ENCODE measurements around the gene IMPDH2.

The IMPDH2 gene

DNA sequence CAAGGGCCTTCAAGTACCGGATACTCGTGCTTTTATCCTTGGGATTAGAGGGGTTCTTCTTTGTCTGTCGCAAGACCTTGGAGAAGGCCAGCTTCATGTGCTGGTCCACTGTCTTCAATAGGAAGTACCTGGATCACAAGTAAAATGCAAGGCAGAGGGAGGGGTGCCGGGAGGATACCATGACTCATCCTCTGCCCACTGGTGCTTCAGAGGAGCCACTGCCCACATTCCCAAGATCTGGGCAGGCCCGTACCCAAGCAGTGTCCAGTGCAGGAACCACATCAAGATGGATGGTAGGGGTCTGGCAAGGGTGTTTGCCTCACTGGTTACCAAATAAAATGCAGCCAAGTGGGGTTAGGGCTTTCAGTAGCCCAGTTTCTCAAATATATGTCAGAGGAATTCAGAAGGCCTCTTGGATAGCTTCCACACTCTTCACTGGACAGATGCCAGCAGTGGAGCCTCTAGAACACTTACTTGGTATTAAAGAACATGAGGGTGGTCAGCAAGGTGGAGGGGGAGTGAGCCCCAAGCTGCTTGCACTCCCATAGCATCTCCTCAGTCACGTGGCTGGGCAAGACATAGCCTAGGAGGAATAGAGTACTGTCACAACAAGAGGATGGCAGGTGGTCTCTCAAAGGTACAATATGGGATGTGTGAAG is 3.6 kb upstream of the IMPDH2 start:
- no peak overlapping the region for H3K9ac ChIP-seq (ENCODE audit: low read length)
- no peaks in the 10 kb centered on the region for H3K9me3 ChIP-seq (replicated peaks; ENCODE audit: insufficient read depth, low read length)
- H3K36me3 ChIP-seq (replicated peaks; ENCODE audit: insufficient read depth, low read length), result peaks cover 9% of the 10 kb centered on the region; the same call in 1 of the 2 replicates
- H3K27me3 ChIP-seq (replicated peaks; ENCODE audit: insufficient read depth, low read length), result no peaks in the 10 kb centered on the region
- H3F3A ChIP-seq (ENCODE audit: insufficient read depth, low read length), result peaks cover 17% of the 10 kb centered on the region
- peaks cover 6% of the 10 kb centered on the region for H3K4me1 ChIP-seq (ENCODE audit: low read length)
- no peak for DNase-seq
- H3K9me2 ChIP-seq (replicated peaks; ENCODE audit: insufficient read depth, low read length), result no peaks in the 10 kb centered on the region
- TF ChIP-seq EZH2phosphoT487 (IDR thresholded peaks at IDR 0.05; ENCODE audit: low read length) (no peak), EZH2 (optimal IDR thresholded peaks at IDR 0.05; ENCODE audit: low read depth, low read length) (no peak)
- TF ChIP-seq, protein P1, sequence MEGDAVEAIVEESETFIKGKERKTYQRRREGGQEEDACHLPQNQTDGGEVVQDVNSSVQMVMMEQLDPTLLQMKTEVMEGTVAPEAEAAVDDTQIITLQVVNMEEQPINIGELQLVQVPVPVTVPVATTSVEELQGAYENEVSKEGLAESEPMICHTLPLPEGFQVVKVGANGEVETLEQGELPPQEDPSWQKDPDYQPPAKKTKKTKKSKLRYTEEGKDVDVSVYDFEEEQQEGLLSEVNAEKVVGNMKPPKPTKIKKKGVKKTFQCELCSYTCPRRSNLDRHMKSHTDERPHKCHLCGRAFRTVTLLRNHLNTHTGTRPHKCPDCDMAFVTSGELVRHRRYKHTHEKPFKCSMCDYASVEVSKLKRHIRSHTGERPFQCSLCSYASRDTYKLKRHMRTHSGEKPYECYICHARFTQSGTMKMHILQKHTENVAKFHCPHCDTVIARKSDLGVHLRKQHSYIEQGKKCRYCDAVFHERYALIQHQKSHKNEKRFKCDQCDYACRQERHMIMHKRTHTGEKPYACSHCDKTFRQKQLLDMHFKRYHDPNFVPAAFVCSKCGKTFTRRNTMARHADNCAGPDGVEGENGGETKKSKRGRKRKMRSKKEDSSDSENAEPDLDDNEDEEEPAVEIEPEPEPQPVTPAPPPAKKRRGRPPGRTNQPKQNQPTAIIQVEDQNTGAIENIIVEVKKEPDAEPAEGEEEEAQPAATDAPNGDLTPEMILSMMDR (IDR thresholded peaks at IDR 0.05; ENCODE audit: low read length), result no peak
- no peak overlapping the region for H3K4me2 ChIP-seq (ENCODE audit: low read depth, low read length)
- peaks cover 14% of the 10 kb centered on the region for H3K79me2 ChIP-seq (ENCODE audit: low read length)
- no peak overlapping the region for H2AFZ ChIP-seq (ENCODE audit: low read length)
- no peak overlapping the region for H3K27ac ChIP-seq (ENCODE audit: low read length)
- H4K20me1 ChIP-seq (ENCODE audit: insufficient read depth, low read length), result no peaks in the 10 kb centered on the region
- no peak overlapping the region for H3K4me3 ChIP-seq (ENCODE audit: low read length)

DNA sequence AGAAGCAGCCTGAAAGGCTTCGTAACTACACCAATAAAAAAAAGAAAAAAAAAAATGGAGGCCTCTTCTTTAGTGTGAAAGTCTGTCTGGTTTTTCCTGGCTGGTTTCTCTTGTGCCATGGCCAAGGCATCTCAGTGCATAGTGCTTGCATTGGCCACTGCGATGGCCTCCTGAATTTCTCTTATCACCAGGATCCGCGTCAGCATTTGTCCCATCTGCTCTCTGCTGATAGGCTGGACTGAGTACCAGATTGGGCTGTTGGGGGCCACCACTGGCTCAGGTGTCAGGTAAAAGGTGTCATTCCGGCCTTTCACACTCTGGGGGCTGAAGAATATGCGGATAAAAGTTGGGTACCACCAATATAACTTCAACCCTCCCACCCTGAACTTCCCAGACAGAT is 1.1 kb upstream of the IMPDH2 start:
- Histone ChIP-seq H3K27ac (ENCODE audit: low read length) (no peak overlapping the region), H2AFZ (ENCODE audit: low read length) (no peak overlapping the region), H3K9me3 (replicated peaks; ENCODE audit: insufficient read depth, low read length) (no peaks in the 10 kb centered on the region), H4K20me1 (ENCODE audit: insufficient read depth, low read length) (no peaks in the 10 kb centered on the region), H3K27me3 (replicated peaks; ENCODE audit: insufficient read depth, low read length) (no peaks in the 10 kb centered on the region), H3K36me3 (replicated peaks; ENCODE audit: insufficient read depth, low read length) (peaks cover 9% of the 10 kb centered on the region; the same call in 1 of the 2 replicates), H3K4me1 (ENCODE audit: low read length) (peaks cover 28% of the 10 kb centered on the region), H3K79me2 (ENCODE audit: low read length) (peaks cover 38% of the 10 kb centered on the region), H3K4me3 (ENCODE audit: low read length) (no peak overlapping the region), H3K4me2 (ENCODE audit: low read depth, low read length) (no peak overlapping the region), H3F3A (ENCODE audit: insufficient read depth, low read length) (peaks cover 37% of the 10 kb centered on the region), H3K9ac (ENCODE audit: low read length) (no peak overlapping the region), H3K9me2 (replicated peaks; ENCODE audit: insufficient read depth, low read length) (no peaks in the 10 kb centered on the region)
- TF ChIP-seq, protein P1 (IDR thresholded peaks at IDR 0.05; ENCODE audit: low read length), result no peak
- TF ChIP-seq EZH2phosphoT487 (IDR thresholded peaks at IDR 0.05; ENCODE audit: low read length), result no peak
- TF ChIP-seq EZH2 (optimal IDR thresholded peaks at IDR 0.05; ENCODE audit: low read depth, low read length), result no peak
- no peak for DNase-seq

DNA sequence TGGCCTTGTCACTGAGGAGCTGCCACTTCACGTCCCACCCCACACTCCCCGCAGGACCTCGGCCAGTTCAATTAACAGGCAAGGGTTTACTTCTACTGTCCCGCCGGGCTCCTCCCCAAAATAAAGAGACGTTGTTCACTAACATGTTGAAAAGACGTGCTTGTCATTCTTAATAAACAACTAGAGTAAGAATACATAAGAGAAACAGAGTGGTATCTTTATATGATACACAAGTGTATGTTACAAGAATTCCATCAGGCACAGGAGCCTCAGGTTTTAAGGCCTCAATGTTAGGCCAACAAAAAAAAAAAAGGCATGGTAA is 326 bp upstream of the IMPDH2 start:
- H4K20me1 ChIP-seq (ENCODE audit: insufficient read depth, low read length), result no peaks in the 10 kb centered on the region
- peak overlapping the region; percentile 95; the same call in 1 of the 2 replicates for H3K4me2 ChIP-seq (ENCODE audit: low read depth, low read length)
- no peaks in the 10 kb centered on the region for H3K9me2 ChIP-seq (replicated peaks; ENCODE audit: insufficient read depth, low read length)
- H3K27ac ChIP-seq (ENCODE audit: low read length), result peak overlapping the region; percentile 61; the same call in 1 of the 2 replicates
- peaks cover 36% of the 10 kb centered on the region for H3K4me1 ChIP-seq (ENCODE audit: low read length)
- no peak for DNase-seq
- peak overlapping the region; percentile 97; the same call in 1 of the 2 replicates for H3K9ac ChIP-seq (ENCODE audit: low read length)
- 0 out of 2 replicates have a peak overlapping the region, but pooled peaks have one; percentile 84 for H3K4me3 ChIP-seq (ENCODE audit: low read length)
- H3K9me3 ChIP-seq (replicated peaks; ENCODE audit: insufficient read depth, low read length), result no peaks in the 10 kb centered on the region
- H3K27me3 ChIP-seq (replicated peaks; ENCODE audit: insufficient read depth, low read length), result no peaks in the 10 kb centered on the region
- peaks cover 37% of the 10 kb centered on the region for H3F3A ChIP-seq (ENCODE audit: insufficient read depth, low read length)
- TF ChIP-seq EZH2phosphoT487 (IDR thresholded peaks at IDR 0.05; ENCODE audit: low read length) (no peak), EZH2 (optimal IDR thresholded peaks at IDR 0.05; ENCODE audit: low read depth, low read length) (no peak)
- TF ChIP-seq, protein P1 (IDR thresholded peaks at IDR 0.05; ENCODE audit: low read length), result no peak
- peak overlapping the region; percentile 21; the same call in 1 of the 2 replicates for H2AFZ ChIP-seq (ENCODE audit: low read length)
- H3K79me2 ChIP-seq (ENCODE audit: low read length), result peaks cover 46% of the 10 kb centered on the region
- H3K36me3 ChIP-seq (replicated peaks; ENCODE audit: insufficient read depth, low read length), result peaks cover 7% of the 10 kb centered on the region; the same call in 1 of the 2 replicates

All from MM.1S (cell line).